Esophagus squamous epithelium (tissue), 4 donors: ENCODE data around the gene SLC22A7.

Source experiments
- CTCF ChIP-seq, 6 experiments: fragments of 450-650 bp in 4 of 6; fragments of 200-600 bp in 2 of 6; sonication (generic) in 2 of 6; IDR thresholded peaks; one replicate each; pipeline ENCODE4 v1.5.1; 2016 to 2019; ENCODE audit warnings: antibody characterized with exemption in 6 of 6, mild to moderate bottlenecking in 4 of 6, moderate library complexity in 4 of 6
- POLR2A ChIP-seq, 4 donors: fragments of 450-650 bp; IDR thresholded peaks; one replicate each; pipeline ENCODE4 v1.6.1; 2017; ENCODE audit warnings: antibody characterized with exemption in 4 of 4, mild to moderate bottlenecking in 4 of 4, moderate library complexity in 3 of 4

GRCh38 chr6:43277643-43278523 lies 20.2 kb upstream of the SLC22A7 start:
- no peak for TF ChIP-seq CTCF (IDR thresholded peaks at IDR 0.05)
- TF ChIP-seq POLR2A (IDR thresholded peaks at IDR 0.05): no peak
